H1 (cell line): Measurements from ENCODE around the gene AIFM1. TPM values are rescaled to one million over a fixed set of nuclear protein-coding genes. Genes with fewer than 3 reads are reported as not detected.

Experiments
- CTCF ChIA-PET: fragments of 300-600 bp; sonication (Branson Sonifier 250); formaldehyde crosslinking; loops from one replicate; lab custom pipeline; 2021; ENCODE audit not compliant: partially characterized antibody; lab: Charles Lee
- POLR2A ChIA-PET: fragments of 300-600 bp; sonication (Branson Sonifier 250); formaldehyde crosslinking; loops from one replicate; lab custom pipeline; 2021; ENCODE audit warnings: inconsistent platforms; ENCODE audit not compliant: partially characterized antibody; lab: Charles Lee
- DNase-seq, 2 experiments: peaks; one replicate each; pipeline versions ENCODE4 v3.0.0 to v3.0.0-alpha.2; 2010 to 2022; ENCODE audit warnings: low spot score in 2 of 2, low read depth in 1 of 2, mixed read lengths in 1 of 2
- FAIRE-seq: peaks from 2 replicates; lab custom pipeline; 2011; peaks lifted over from hg19 to GRCh38; lab: Jason Lieb, UNC
- H2AFZ ChIP-seq: 2 replicates; pipeline ENCODE4 v1.8.1; 2012; ENCODE audit warnings: low read length, inconsistent platforms
- H2AK5ac ChIP-seq: 2 replicates; pipeline ENCODE4 v1.6.1; 2013; ENCODE audit warnings: low read depth, low read length
- H2BK120ac ChIP-seq: replicated peaks from 2 replicates; pipeline ENCODE3; 2013; ENCODE audit warnings: low read depth, low read length, inconsistent platforms
- H2BK12ac ChIP-seq: 2 replicates; pipeline ENCODE4 v1.6.1; 2013; ENCODE audit warnings: low read depth, low read length
- H2BK15ac ChIP-seq: 2 replicates; pipeline ENCODE4 v1.6.1; 2013; ENCODE audit warnings: low read length
- H2BK20ac ChIP-seq: 2 replicates; pipeline ENCODE4 v1.6.1; 2013; ENCODE audit warnings: low read length
- H2BK5ac ChIP-seq: 2 replicates; pipeline ENCODE4 v1.6.1; 2013; ENCODE audit warnings: low read depth, low read length
- H3K14ac ChIP-seq: 2 replicates; pipeline ENCODE4 v1.6.1; 2013; ENCODE audit warnings: inconsistent platforms; ENCODE audit not compliant: insufficient read length
- H3K18ac ChIP-seq: 2 replicates; pipeline ENCODE4 v1.6.1; 2013; ENCODE audit warnings: low read length; ENCODE audit errors: extremely low read depth
- H3K23ac ChIP-seq: 2 replicates; pipeline ENCODE4 v1.6.1; 2013; ENCODE audit warnings: inconsistent platforms; ENCODE audit not compliant: insufficient read length
- H3K23me2 ChIP-seq: 2 replicates; pipeline ENCODE4 v1.6.1; 2013; ENCODE audit warnings: low read depth, low read length
- H3K27ac ChIP-seq: 2 replicates; pipeline ENCODE4 v1.6.1; 2011; ENCODE audit warnings: low read depth, low read length, inconsistent platforms
- H3K27me3 ChIP-seq, 4 experiments: replicated peaks in 1 of 4; 1 replicate in 1 of 4; 2 replicates in 3 of 4; pipeline versions ENCODE4 v1.6.1 to v1.8.1; 2011 to 2013; ENCODE audit warnings: low read length in 3 of 4, mild to moderate bottlenecking in 3 of 4, inconsistent platforms in 2 of 4, mixed read lengths in 2 of 4, moderate library complexity in 1 of 4; ENCODE audit not compliant: control insufficient read depth in 3 of 4, insufficient read depth in 3 of 4; ENCODE audit errors: extremely low read depth in 1 of 4
- H3K36me3 ChIP-seq, 4 experiments: 2 replicates each; pipeline versions ENCODE4 v1.6.1 to v1.8.1; 2011 to 2013; ENCODE audit warnings: mild to moderate bottlenecking in 4 of 4, low read length in 3 of 4, moderate library complexity in 2 of 4, control low read depth in 1 of 4, inconsistent platforms in 1 of 4; ENCODE audit not compliant: insufficient read depth in 4 of 4, control insufficient read depth in 2 of 4
- H3K4ac ChIP-seq: replicated peaks from 2 replicates; pipeline ENCODE3; 2013; ENCODE audit warnings: low read length, low read depth, mixed read lengths, inconsistent platforms; ENCODE audit not compliant: insufficient read length
- H3K4me1 ChIP-seq, 4 experiments: replicated peaks in 1 of 4; 1 replicate in 1 of 4; 2 replicates in 3 of 4; pipeline versions ENCODE4 v1.6.1 to v1.8.1; 2011 to 2013; ENCODE audit warnings: low read length in 3 of 4, inconsistent platforms in 2 of 4, mixed read lengths in 1 of 4; ENCODE audit not compliant: insufficient read depth in 4 of 4, control insufficient read depth in 3 of 4
- H3K4me2 ChIP-seq, 2 experiments: 2 replicates each; pipeline versions ENCODE4 v1.6.1 to v1.8.1; 2011 to 2013; ENCODE audit warnings: low read depth in 2 of 2, low read length in 2 of 2, control low read depth in 1 of 2, inconsistent platforms in 1 of 2, mild to moderate bottlenecking in 1 of 2; ENCODE audit not compliant: insufficient read depth in 1 of 2
- H3K4me3 ChIP-seq, 4 experiments: fragments of 200-600, 300-600 bp in 1 of 4; sonication (generic), shearing (Covaris generic), sonication (Bioruptor Twin) in 1 of 4; 2 replicates each; pipeline versions ENCODE4 v1.5.1 to v1.8.1; 2011 to 2016; ENCODE audit warnings: low read length in 4 of 4, low read depth in 3 of 4, control low read depth in 2 of 4, inconsistent platforms in 2 of 4, mild to moderate bottlenecking in 2 of 4, mixed read lengths in 1 of 4, moderate library complexity in 1 of 4; ENCODE audit not compliant: insufficient read depth in 2 of 4; ENCODE audit errors: extremely low read depth in 1 of 4
- H3K56ac ChIP-seq: replicated peaks from 2 replicates; pipeline ENCODE3; 2013; ENCODE audit warnings: low read depth, mild to moderate bottlenecking, mixed read lengths, low read length, inconsistent platforms; ENCODE audit not compliant: insufficient read length
- H3K79me1 ChIP-seq: 2 replicates; pipeline ENCODE4 v1.6.1; 2013; ENCODE audit warnings: low read depth, low read length, control low read depth
- H3K79me2 ChIP-seq, 2 experiments: 2 replicates each; pipeline versions ENCODE4 v1.6.1 to v1.8.1; 2012 to 2013; ENCODE audit warnings: low read length in 2 of 2, mild to moderate bottlenecking in 2 of 2, inconsistent platforms in 1 of 2; ENCODE audit not compliant: insufficient read depth in 2 of 2, control insufficient read depth in 1 of 2
- H3K9ac ChIP-seq, 4 experiments: replicated peaks in 1 of 4; 1 replicate in 1 of 4; 2 replicates in 3 of 4; pipeline versions ENCODE4 v1.6.1 to v1.8.1; 2011 to 2013; ENCODE audit warnings: low read depth in 3 of 4, low read length in 3 of 4, control low read depth in 2 of 4, mild to moderate bottlenecking in 2 of 4, moderate library complexity in 2 of 4, inconsistent platforms in 1 of 4; ENCODE audit errors: extremely low read depth in 1 of 4
- H3K9me3 ChIP-seq, 2 experiments: 2 replicates each; pipeline versions ENCODE4 v1.6.1 to v1.8.1; 2012 to 2013; ENCODE audit warnings: mild to moderate bottlenecking in 2 of 2, moderate library complexity in 2 of 2, control low read depth in 1 of 2, inconsistent platforms in 1 of 2, low read depth in 1 of 2, low read length in 1 of 2, mixed read lengths in 1 of 2; ENCODE audit not compliant: insufficient read depth in 2 of 2
- H4K20me1 ChIP-seq, 2 experiments: replicated peaks in 1 of 2; 2 replicates each; pipeline versions ENCODE3 to v1.8.1; 2011 to 2013; ENCODE audit warnings: inconsistent platforms in 2 of 2, low read length in 2 of 2, mild to moderate bottlenecking in 1 of 2; ENCODE audit not compliant: insufficient read depth in 2 of 2, control insufficient read depth in 1 of 2
- H4K5ac ChIP-seq: 2 replicates; pipeline ENCODE4 v1.6.1; 2013; ENCODE audit warnings: low read length, low read depth, mixed read lengths, inconsistent platforms; ENCODE audit not compliant: insufficient read length
- H4K8ac ChIP-seq: 2 replicates; pipeline ENCODE4 v1.8.0; 2013; ENCODE audit warnings: mild to moderate bottlenecking, moderate library complexity, low read length, inconsistent platforms; ENCODE audit not compliant: insufficient read depth; ENCODE audit errors: extremely low read depth
- H4K91ac ChIP-seq: replicated peaks from 2 replicates; pipeline ENCODE3; 2013; ENCODE audit warnings: low read length, mixed read lengths, inconsistent platforms; ENCODE audit not compliant: insufficient read length
- BACH1 ChIP-seq: IDR thresholded peaks from 2 replicates; pipeline ENCODE4 v1.6.1; 2012; ENCODE audit warnings: low read length, improper control_type of control experiment
- BRCA1 ChIP-seq: IDR thresholded peaks from 2 replicates; pipeline ENCODE4 v1.6.1; 2012; ENCODE audit warnings: low read depth, low read length, improper control_type of control experiment
- EP300 ChIP-seq, 2 experiments: IDR thresholded peaks; 1 replicate in 1 of 2; 2 replicates in 1 of 2; pipeline ENCODE4 v1.6.1; 2011 to 2012; ENCODE audit warnings: low read depth in 2 of 2, low read length in 2 of 2, mild to moderate bottlenecking in 2 of 2, borderline replicate concordance in 1 of 2, inconsistent platforms in 1 of 2, moderate library complexity in 1 of 2
- EZH2 ChIP-seq: fragments of 200-600 bp; sonication (generic); IDR thresholded peaks from 2 replicates; pipeline ENCODE4 v1.7.1; 2012; ENCODE audit warnings: low read depth, mild to moderate bottlenecking, moderate library complexity, low read length, inconsistent platforms; ENCODE audit not compliant: severe bottlenecking
- GTF2F1 ChIP-seq: IDR thresholded peaks from 2 replicates; pipeline ENCODE4 v1.6.1; 2012; ENCODE audit warnings: low read depth, low read length, improper control_type of control experiment, borderline replicate concordance
- NRF1 ChIP-seq: IDR thresholded peaks from 2 replicates; pipeline ENCODE4 v1.6.1; 2011; ENCODE audit warnings: mild to moderate bottlenecking, low read depth, low read length, improper control_type of control experiment
- RNF2 ChIP-seq: fragments of 200-900, 300-1000 bp; sonication (generic); IDR thresholded peaks from 2 replicates; pipeline ENCODE4 v1.7.1; 2016; ENCODE audit warnings: borderline replicate concordance, low read depth, mild to moderate bottlenecking, antibody characterized with exemption, low read length; ENCODE audit not compliant: poor library complexity, severe bottlenecking; ENCODE audit errors: missing control alignments
- SIN3A ChIP-seq, 2 experiments: IDR thresholded peaks in 1 of 2; conservative IDR thresholded peaks in 1 of 2; 2 replicates each; pipeline ENCODE4 v1.6.1; 2011 to 2012; ENCODE audit warnings: low read length in 2 of 2, improper control_type of control experiment in 1 of 2, low read depth in 1 of 2, mild to moderate bottlenecking in 1 of 2
- TCF12 ChIP-seq: IDR thresholded peaks from 2 replicates; pipeline ENCODE4 v1.6.1; 2011; ENCODE audit warnings: low read depth, mild to moderate bottlenecking, low read length
- YY1 ChIP-seq: IDR thresholded peaks from 2 replicates; pipeline ENCODE4 v1.6.1; 2011; ENCODE audit warnings: low read depth, mild to moderate bottlenecking, low read length
- WGBS, 2 experiments: shearing (Covaris generic) in 1 of 2; methylation state at CpG; one replicate each; pipeline versions ENCODE4 v1.1.6 to v1.1.7; 2013 to 2015; ENCODE audit warnings: low lambda C conversion rate in 2 of 2, mixed read lengths in 2 of 2, inconsistent platforms in 1 of 2, low coverage in 1 of 2, missing lambda C conversion rate in 1 of 2; ENCODE audit not compliant: insufficient replicate concordance in 2 of 2, insufficient coverage in 1 of 2, insufficient read length in 1 of 2; ENCODE audit errors: extremely low coverage in 1 of 2, missing lambda C conversion rate in 1 of 2; 5-methylcytosine and 5-hydroxymethylcytosine counted together
- polyA plus RNA-seq, 7 experiments: library from polyadenylated mRNA; depleted of rRNA in 3 of 7; stranded (reverse) in 5 of 7; unstranded in 2 of 7; fragments of >200 nt in 5 of 7; fragments of 200-250 nt in 2 of 7; gene quantifications; 1 replicate in 5 of 7; 2 replicates in 1 of 7; 4 replicates in 1 of 7; pipeline versions ENCODE4 v1.2.1 to v1.2.3, GENCODE V29; 2011 to 2013; ENCODE audit warnings: missing spikeins in 2 of 7, mixed read lengths in 2 of 7
- total RNA-seq: library from RNA; stranded (reverse); fragmentation: NEBNext Ultra II Directional; extraction: Animal tissue kit (Norgen Biotek cat#: 25700); gene quantifications from 2 replicates; pipeline ENCODE4 v1.2.1, GENCODE V29; 2021

Gene AIFM1
- total and polyA plus RNA-seq, 2 of the 8 experiments (the other 6 are each of a cell fraction or from before 2014, with no cell fraction given): 34.1 to 55.4 TPM

GRCh38 chrX:130086447-130087206 lies 79.0 kb downstream of the AIFM1 start:
- H2BK120ac ChIP-seq: no peak overlapping the region
- TF ChIP-seq RNF2: no peak
- TF ChIP-seq BRCA1: no peak
- no peak for TF ChIP-seq NRF1
- TF ChIP-seq BACH1: no peak
- TF ChIP-seq EP300 (IDR thresholded peaks at IDR 0.05; ENCODE audit: borderline replicate concordance in 1 of 2, low read depth in 2 of 2, low read length in 2 of 2): no peak
- TF ChIP-seq GTF2F1: no peak
- TF ChIP-seq YY1: no peak
- no peak for TF ChIP-seq SIN3A (conservative IDR thresholded peaks at IDR 0.05 in 1 of 2, IDR thresholded peaks at IDR 0.05 in 1 of 2; ENCODE audit: low read depth in 1 of 2, low read length in 2 of 2)
- TF ChIP-seq EZH2: no peak
- no peak for TF ChIP-seq TCF12

More at GRCh38 chrX:130086447-130087206, 79.0 kb downstream of the AIFM1 start:
- Histone ChIP-seq H3K56ac (no peak overlapping the region), H3K4me3 (no peak overlapping the region), H4K91ac (no peak overlapping the region), H3K9ac (no peak overlapping the region), H4K5ac (no peak overlapping the region), H3K18ac (no peak overlapping the region), H3K4ac (no peak overlapping the region), H3K79me1 (no peaks in the 10 kb centered on the region), H3K4me2 (no peak overlapping the region), H3K9me3 (no peaks in the 10 kb centered on the region), H3K23me2 (no peaks in the 10 kb centered on the region), H4K8ac (no peak overlapping the region; the same call in 1 of the 2 replicates), H2AFZ (no peak overlapping the region), H2BK20ac (no peak overlapping the region), H3K27me3 (no peaks in the 10 kb centered on the region), H3K23ac (no peak overlapping the region), H2BK5ac (no peak overlapping the region), H3K27ac (no peak overlapping the region), H2AK5ac (no peak overlapping the region), H3K14ac (no peak overlapping the region), H2BK15ac (no peak overlapping the region), H2BK12ac (no peak overlapping the region), H3K79me2 (no peaks in the 10 kb centered on the region), H3K4me1 (peaks cover 0 to 19% (median 6%) of the 10 kb centered on the region in 4 experiments; a peak in 5 of 7 replicates), H4K20me1 (no peaks in the 10 kb centered on the region), H3K36me3 (no peaks in the 10 kb centered on the region)
- ChIA-PET CTCF (interaction anchor here (0.7 to 2.1 kb wide), 4 partner anchors 15 to 33 kb away, joined by 3 to 5 read pairs (median 4); no protein-coding TSS in a partner anchor), POLR2A (no interaction called here)
- FAIRE-seq (no peak), DNase-seq (no peak)
- WGBS, 2 experiments: 87% methylated on average over 10 of the region's 13 CpGs; no CpG with 5 or more reads in 1 of the 2 experiments
